ENCODE data around the gene LAMP1. TPM values are rescaled to one million over a fixed set of nuclear protein-coding genes. Genes with fewer than 3 reads are reported as not detected.

Gene LAMP1
- total RNA-seq, 4 donors from 2014 or later: 97.9 to 151 (median 128) TPM

DNA sequence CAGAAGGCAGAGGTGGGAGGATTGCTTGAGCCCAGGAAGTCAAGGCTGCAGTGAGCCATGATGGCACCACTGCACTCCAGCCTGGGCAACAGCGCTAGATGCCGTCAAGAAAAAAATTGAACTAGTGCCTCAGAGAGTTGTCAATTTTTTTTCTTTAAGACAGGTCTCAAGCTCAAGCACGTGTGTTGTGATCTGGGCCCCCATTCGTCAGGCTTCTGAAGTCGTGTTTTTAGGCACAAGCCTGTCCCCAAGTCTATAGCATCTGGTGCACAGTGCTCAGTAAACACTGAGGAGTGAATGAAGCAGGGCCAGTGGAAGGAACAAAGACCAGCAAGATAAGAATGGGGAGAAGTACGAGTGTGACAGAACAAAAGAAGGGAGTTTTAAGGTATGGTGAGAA is 23.7 kb upstream of the LAMP1 start:
- Histone ChIP-seq H3K27me3 (no peaks in the 10 kb centered on the region), H3K9me3 (no peaks in the 10 kb centered on the region), H3K27ac (no peak overlapping the region), H3K4me3 (no peak overlapping the region), H3K4me1 (peaks cover 0 to 6% (median 0%) of the 10 kb centered on the region in 3 donors), H3K36me3 (peaks cover 0 to 18% of the 10 kb centered on the region in 2 donors)
- TF ChIP-seq EP300 (IDR thresholded peaks at IDR 0.05) (no peak), POLR2AphosphoS5 (IDR thresholded peaks at IDR 0.05) (no peak), POLR2A (IDR thresholded peaks at IDR 0.05) (no peak)
- TF ChIP-seq, protein P1, sequence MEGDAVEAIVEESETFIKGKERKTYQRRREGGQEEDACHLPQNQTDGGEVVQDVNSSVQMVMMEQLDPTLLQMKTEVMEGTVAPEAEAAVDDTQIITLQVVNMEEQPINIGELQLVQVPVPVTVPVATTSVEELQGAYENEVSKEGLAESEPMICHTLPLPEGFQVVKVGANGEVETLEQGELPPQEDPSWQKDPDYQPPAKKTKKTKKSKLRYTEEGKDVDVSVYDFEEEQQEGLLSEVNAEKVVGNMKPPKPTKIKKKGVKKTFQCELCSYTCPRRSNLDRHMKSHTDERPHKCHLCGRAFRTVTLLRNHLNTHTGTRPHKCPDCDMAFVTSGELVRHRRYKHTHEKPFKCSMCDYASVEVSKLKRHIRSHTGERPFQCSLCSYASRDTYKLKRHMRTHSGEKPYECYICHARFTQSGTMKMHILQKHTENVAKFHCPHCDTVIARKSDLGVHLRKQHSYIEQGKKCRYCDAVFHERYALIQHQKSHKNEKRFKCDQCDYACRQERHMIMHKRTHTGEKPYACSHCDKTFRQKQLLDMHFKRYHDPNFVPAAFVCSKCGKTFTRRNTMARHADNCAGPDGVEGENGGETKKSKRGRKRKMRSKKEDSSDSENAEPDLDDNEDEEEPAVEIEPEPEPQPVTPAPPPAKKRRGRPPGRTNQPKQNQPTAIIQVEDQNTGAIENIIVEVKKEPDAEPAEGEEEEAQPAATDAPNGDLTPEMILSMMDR (IDR thresholded peaks at IDR 0.05): no peak
- peak; percentile 19 for ATAC-seq
- 87% methylated on average over 6 of the region's 6 CpGs; no CpG with 5 or more reads in 1 of the 2 donors for WGBS, 2 donors (ENCODE audit: low coverage in 1 of 2)

GRCh38 chr13:113273851-113274590 is 23.0 kb upstream of the LAMP1 start:
- peak; percentile 7 for ATAC-seq
- TF ChIP-seq POLR2A (IDR thresholded peaks at IDR 0.05) (no peak), POLR2AphosphoS5 (IDR thresholded peaks at IDR 0.05) (no peak), EP300 (IDR thresholded peaks at IDR 0.05) (no peak)
- TF ChIP-seq, protein P1 (IDR thresholded peaks at IDR 0.05): no peak
- WGBS, 2 donors (ENCODE audit: low coverage in 1 of 2): 74 to 87% methylated on average over 5 to 9 of the region's 15 CpGs

DNA sequence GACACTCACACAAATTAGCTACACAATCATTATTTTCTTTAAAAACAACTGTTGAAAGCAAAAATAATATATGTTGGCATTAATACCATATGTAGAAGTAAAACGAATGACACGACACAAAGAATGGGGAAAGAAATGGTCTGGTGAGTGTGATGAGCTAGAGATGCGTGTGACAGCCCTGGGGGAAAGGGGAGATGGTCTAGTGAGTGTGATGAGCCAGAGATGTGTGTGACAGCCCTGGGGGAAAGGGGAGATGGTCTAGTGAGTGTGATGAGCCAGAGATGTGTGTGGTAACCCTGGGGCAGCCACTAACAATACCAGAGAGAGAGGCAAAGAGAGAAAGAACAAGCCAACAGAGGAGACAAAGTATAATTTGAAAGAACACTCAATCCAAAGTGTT is 22.3 kb upstream of the LAMP1 start:
- Histone ChIP-seq H3K36me3 (peaks cover 0 to 9% of the 10 kb centered on the region in 2 donors), H3K4me1 (peaks cover 0 to 6% (median 0%) of the 10 kb centered on the region in 3 donors), H3K4me3 (no peak overlapping the region), H3K27me3 (no peaks in the 10 kb centered on the region), H3K9me3 (no peaks in the 10 kb centered on the region), H3K27ac (no peak overlapping the region)
- 66 to 83% methylated on average over 3 of the region's 3 CpGs for WGBS, 2 donors (ENCODE audit: low coverage in 1 of 2)
- no peak for ATAC-seq
- TF ChIP-seq POLR2A (IDR thresholded peaks at IDR 0.05): no peak
- no peak for TF ChIP-seq POLR2AphosphoS5 (IDR thresholded peaks at IDR 0.05)
- TF ChIP-seq EP300 (IDR thresholded peaks at IDR 0.05): no peak
- TF ChIP-seq, protein P1 (IDR thresholded peaks at IDR 0.05): no peak

More at GRCh38 chr13:113273851-113274590, 23.0 kb upstream of the LAMP1 start:
- Histone ChIP-seq H3K27ac (no peak overlapping the region), H3K27me3 (no peaks in the 10 kb centered on the region), H3K36me3 (peaks cover 0 to 12% of the 10 kb centered on the region in 2 donors), H3K4me3 (no peak overlapping the region), H3K9me3 (no peaks in the 10 kb centered on the region), H3K4me1 (peaks cover 0 to 6% (median 0%) of the 10 kb centered on the region in 3 donors)

DNA sequence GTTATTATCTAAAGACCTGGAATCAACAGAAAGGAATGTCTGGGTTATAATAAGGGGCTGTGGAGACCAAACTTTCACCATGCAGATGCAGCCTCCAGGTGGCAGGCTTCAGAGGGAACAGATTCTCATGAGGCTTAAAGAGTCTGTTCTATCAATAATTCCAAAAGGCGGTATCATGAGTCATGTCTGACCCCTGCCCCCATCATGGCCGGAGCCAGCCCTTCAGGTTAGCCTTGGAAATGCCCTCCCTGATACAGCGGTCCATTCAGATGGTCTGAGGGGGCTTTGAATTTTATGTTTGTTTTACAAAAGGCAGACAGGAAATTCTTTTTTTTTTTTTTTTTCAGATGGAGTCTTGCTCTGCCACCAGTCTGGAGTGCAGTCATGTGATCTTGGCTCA is 21.7 kb upstream of the LAMP1 start:
- WGBS, 2 donors (ENCODE audit: low coverage in 1 of 2): 9% methylated on average over 3 of the region's 3 CpGs; no CpG with 5 or more reads in 1 of the 2 donors
- peaks cover 4% of the 10 kb centered on the region for H3K27me3 ChIP-seq
- TF ChIP-seq POLR2A (IDR thresholded peaks at IDR 0.05): no peak
- TF ChIP-seq, protein P1 (IDR thresholded peaks at IDR 0.05): peak in 3 of 4 experiments; percentile 35 to 60 (median 51)
- no peak for TF ChIP-seq POLR2AphosphoS5 (IDR thresholded peaks at IDR 0.05)
- TF ChIP-seq EP300 (IDR thresholded peaks at IDR 0.05): no peak
- H3K36me3 ChIP-seq: peaks cover 0 to 9% of the 10 kb centered on the region in 2 donors
- H3K27ac ChIP-seq: no peak overlapping the region
- no peak overlapping the region for H3K4me3 ChIP-seq
- no peaks in the 10 kb centered on the region for H3K9me3 ChIP-seq
- ATAC-seq: no peak
- H3K4me1 ChIP-seq: peaks cover 0 to 6% (median 0%) of the 10 kb centered on the region in 3 donors

DNA sequence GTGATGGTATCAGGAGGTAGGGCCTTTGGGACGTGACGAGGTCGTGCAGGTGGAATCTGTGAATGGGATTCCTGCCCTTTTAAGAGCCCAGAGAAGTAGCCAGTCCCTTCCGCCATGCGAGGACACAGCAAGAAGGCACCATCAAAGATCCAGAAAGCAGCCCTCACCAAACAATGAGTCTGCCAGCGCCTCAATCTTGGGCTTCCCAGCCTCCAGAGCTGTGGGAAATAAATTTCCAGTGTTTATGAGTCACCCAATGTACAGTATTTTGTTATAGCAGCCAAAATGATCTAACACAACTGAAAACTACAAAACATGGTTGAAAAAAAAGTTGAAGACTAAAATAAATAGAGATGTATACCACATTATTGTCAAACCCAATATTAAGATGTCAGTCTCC is 16.9 kb upstream of the LAMP1 start:
- H3K27ac ChIP-seq: no peak overlapping the region
- peaks cover 14% of the 10 kb centered on the region for H3K27me3 ChIP-seq
- no peaks in the 10 kb centered on the region for H3K36me3 ChIP-seq
- WGBS, 2 donors (ENCODE audit: low coverage in 1 of 2): 95 to 100% methylated on average over 3 of the region's 6 CpGs
- no peak for ATAC-seq
- no peak overlapping the region for H3K4me3 ChIP-seq
- H3K9me3 ChIP-seq: no peaks in the 10 kb centered on the region
- no peak for TF ChIP-seq EP300 (IDR thresholded peaks at IDR 0.05)
- TF ChIP-seq, protein P1 (IDR thresholded peaks at IDR 0.05): no peak
- TF ChIP-seq POLR2A (IDR thresholded peaks at IDR 0.05): no peak
- TF ChIP-seq POLR2AphosphoS5 (IDR thresholded peaks at IDR 0.05): no peak
- peaks cover 0 to 6% (median 0%) of the 10 kb centered on the region in 3 donors for H3K4me1 ChIP-seq
